Astrocyte (in vitro differentiated cells and primary cell): ENCODE results near the gene PLB1.

ENCODE experiments used
- CTCF ChIP-seq: IDR thresholded peaks from 2 replicates; pipeline ENCODE4 v1.5.1; 2011; ENCODE audit warnings: low read depth, mild to moderate bottlenecking, inconsistent platforms, low read length, moderate library complexity; ENCODE audit not compliant: insufficient read depth
- EZH2 ChIP-seq: IDR thresholded peaks from 2 replicates; pipeline ENCODE4 v1.6.1; 2012; ENCODE audit warnings: mild to moderate bottlenecking, low read length, inconsistent platforms; ENCODE audit not compliant: insufficient read depth

- TF ChIP-seq CTCF (no peak), EZH2 (no peak)
These were observed 13.5 kb downstream of the PLB1 start for GRCh38 chr2:28509361-28509760.
